Endothelial cell of umbilical vein (primary cell): Measurements from ENCODE around the gene AIRE. TPM values are rescaled to one million over a fixed set of nuclear protein-coding genes. Genes with fewer than 3 reads are reported as not detected.

ENCODE experiments used
- BruUV-seq: library from RNA; stranded (reverse); fragments of 400-500 nt; replicated peaks from 2 replicates; lab custom pipeline; 2021; lab: Mats Ljungman, UMichigan
- CTCF ChIA-PET: fragments of 300-600, 350-600 bp; sonication (Branson Sonifier 250); formaldehyde crosslinking; loops from one replicate; lab custom pipeline; 2021; ENCODE audit warnings: antibody characterized with exemption, inconsistent platforms; lab: Charles Lee
- POLR2A ChIA-PET: fragments of 300-600, 350-600 bp; sonication (Branson Sonifier 250); formaldehyde crosslinking; loops from one replicate; lab custom pipeline; 2021; ENCODE audit warnings: antibody characterized with exemption, inconsistent platforms; lab: Charles Lee
- DNase-seq: peaks from one replicate; pipeline ENCODE4 v3.0.0-alpha.2; 2011; ENCODE audit warnings: low read depth, low spot score
- FAIRE-seq: peaks from 2 replicates; lab custom pipeline; 2011; peaks lifted over from hg19 to GRCh38; lab: Jason Lieb, UNC
- H2AFZ ChIP-seq: 2 replicates; pipeline ENCODE4 v1.6.0; 2012; ENCODE audit warnings: low read depth, low read length, control low read depth, inconsistent platforms
- H3K27ac ChIP-seq: 2 replicates; pipeline ENCODE4 v1.5.1; 2011; ENCODE audit warnings: low read depth, mild to moderate bottlenecking, control low read depth, low read length, moderate library complexity; ENCODE audit not compliant: insufficient read depth
- H3K27me3 ChIP-seq, 2 experiments: 2 replicates each; pipeline versions ENCODE4 v1.6.0 to v1.6.1; 2011; ENCODE audit warnings: low read length in 2 of 2, mixed read lengths in 1 of 2; ENCODE audit not compliant: control insufficient read depth in 2 of 2, insufficient read depth in 2 of 2
- H3K36me3 ChIP-seq, 2 experiments: 2 replicates in 1 of 2; 3 replicates in 1 of 2; pipeline ENCODE4 v1.5.1; 2011; ENCODE audit warnings: low read length in 2 of 2, mild to moderate bottlenecking in 1 of 2, moderate library complexity in 1 of 2; ENCODE audit not compliant: control insufficient read depth in 2 of 2, insufficient read depth in 2 of 2; ENCODE audit errors: extremely low read depth in 1 of 2
- H3K4me1 ChIP-seq: 3 replicates; pipeline ENCODE4 v1.5.1; 2011; ENCODE audit warnings: mild to moderate bottlenecking, low read length; ENCODE audit not compliant: control insufficient read depth, insufficient read depth; ENCODE audit errors: extremely low read depth
- H3K4me2 ChIP-seq: 2 replicates; pipeline ENCODE4 v1.6.1; 2011; ENCODE audit warnings: low read length, control low read depth, mixed read lengths; ENCODE audit not compliant: insufficient read depth
- H3K4me3 ChIP-seq, 3 experiments: fragments of 200-600 bp in 1 of 3; sonication (generic), shearing (Covaris generic) in 1 of 3; replicated peaks in 1 of 3; 2 replicates each; pipeline ENCODE4 v1.5.1; 2011 to 2016; ENCODE audit warnings: control low read depth in 3 of 3, low read length in 3 of 3, mild to moderate bottlenecking in 2 of 3, inconsistent platforms in 1 of 3, low read depth in 1 of 3, moderate library complexity in 1 of 3; ENCODE audit not compliant: insufficient read depth in 1 of 3
- H3K79me2 ChIP-seq: 2 replicates; pipeline ENCODE4 v1.6.0; 2012; ENCODE audit warnings: low read length, inconsistent platforms; ENCODE audit not compliant: control insufficient read depth, insufficient read depth
- H3K9ac ChIP-seq: replicated peaks from 2 replicates; pipeline ENCODE3; 2011; ENCODE audit warnings: low read length, control low read depth; ENCODE audit not compliant: insufficient read depth; ENCODE audit errors: extremely low read depth
- H3K9me1 ChIP-seq: replicated peaks from 3 replicates; pipeline ENCODE4 v1.6.0; 2011; ENCODE audit warnings: mild to moderate bottlenecking, low read length; ENCODE audit not compliant: control insufficient read depth, insufficient read depth; ENCODE audit errors: extremely low read depth
- H3K9me3 ChIP-seq: replicated peaks from 2 replicates; pipeline ENCODE4 v1.5.1; 2012; ENCODE audit warnings: low read length, inconsistent platforms; ENCODE audit not compliant: control insufficient read depth, insufficient read depth
- H4K20me1 ChIP-seq: replicated peaks from 2 replicates; pipeline ENCODE3; 2011; ENCODE audit warnings: mild to moderate bottlenecking, low read length; ENCODE audit not compliant: control insufficient read depth, insufficient read depth; ENCODE audit errors: extremely low read depth
- CTCF ChIP-seq, 2 donors: IDR thresholded peaks; 1 replicate in 1 of 2; 2 replicates in 1 of 2; pipeline ENCODE4 v1.5.1; 2011; ENCODE audit warnings: low read length in 2 of 2, mild to moderate bottlenecking in 2 of 2, moderate library complexity in 2 of 2, control low read depth in 1 of 2, inconsistent platforms in 1 of 2, low read depth in 1 of 2; ENCODE audit not compliant: insufficient read depth in 1 of 2; ENCODE audit errors: extremely low read depth in 1 of 2
- EZH2 ChIP-seq: IDR thresholded peaks from 2 replicates; pipeline ENCODE4 v1.6.1; 2012; ENCODE audit warnings: borderline replicate concordance, low read depth, mild to moderate bottlenecking, moderate library complexity, low read length, inconsistent platforms; ENCODE audit not compliant: severe bottlenecking
- FOS ChIP-seq: IDR thresholded peaks from 2 replicates; pipeline ENCODE4 v1.6.1; 2011; ENCODE audit warnings: mild to moderate bottlenecking, low read length, moderate library complexity, borderline replicate concordance; ENCODE audit not compliant: insufficient read depth
- GATA2 ChIP-seq: IDR thresholded peaks from 2 replicates; pipeline ENCODE4 v1.7.0; 2011; ENCODE audit warnings: low read depth, mild to moderate bottlenecking, moderate library complexity, mixed read lengths, low read length; ENCODE audit not compliant: insufficient read length, insufficient read depth
- JUN ChIP-seq: IDR thresholded peaks from 2 replicates; pipeline ENCODE4 v1.6.1; 2011; ENCODE audit warnings: borderline replicate concordance, low read depth; ENCODE audit not compliant: insufficient read length, insufficient read depth
- MAX ChIP-seq: IDR thresholded peaks from 2 replicates; pipeline ENCODE4 v1.6.1; 2011; ENCODE audit not compliant: insufficient read depth, insufficient read length
- MYC ChIP-seq: IDR thresholded peaks from one replicate; pipeline ENCODE4 v1.6.1; 2011; ENCODE audit warnings: mild to moderate bottlenecking, low read depth, low read length
- POLR2A ChIP-seq: IDR thresholded peaks from 2 replicates; pipeline ENCODE4 v1.6.1; 2012; ENCODE audit warnings: low read depth, mild to moderate bottlenecking, control low read depth, low read length
- POLR2AphosphoS5 ChIP-seq: IDR thresholded peaks from 2 replicates; pipeline ENCODE4 v1.6.1; 2012; ENCODE audit warnings: low read depth, mild to moderate bottlenecking, control low read depth, low read length, moderate library complexity; ENCODE audit not compliant: insufficient read depth
- dilution Hi-C: fragments of 300-500 bp; cut with MboI; formaldehyde crosslinking; loops from one replicate; pipeline ENCODE4 v1.15.0; 2019; ENCODE audit warnings: low sequenced_read_pairs; ENCODE audit not compliant: extremely low pct_ligation_motif_present
- intact Hi-C: fragments of 100-400 bp; cut with micrococcal nuclease; formaldehyde crosslinking; loops from one replicate; pipeline ENCODE4 v1.10.0; 2022
- polyA plus RNA-seq, 4 experiments: library from polyadenylated mRNA; depleted of rRNA in 3 of 4; stranded (reverse) in 3 of 4; unstranded in 1 of 4; fragments of >200 nt; gene quantifications; 2 replicates each; pipeline versions ENCODE4 v1.2.1 to v1.2.3, GENCODE V29; 2011 to 2012; ENCODE audit warnings: missing spikeins in 1 of 4
- total RNA-seq: library from RNA; stranded (reverse); gene quantifications from 2 replicates; pipeline ENCODE4 v1.2.3, GENCODE V29; 2021

AIRE gene
- total and polyA plus RNA-seq, 2 donors (not counting 3 experiments of a cell fraction or from before 2014, with no cell fraction given): 0.04 to 0.11 TPM

GRCh38 chr21:44286086-44286715 is 525 bp downstream of the AIRE start:
- DNase-seq (no peak), FAIRE-seq (no peak)
- no peaks in the 10 kb centered on the region for H3K9me3 ChIP-seq
- BruUV-seq: no TSS peak
- no peak overlapping the region for H3K9ac ChIP-seq
- no peak overlapping the region for H3K4me2 ChIP-seq
- no peaks in the 10 kb centered on the region for H4K20me1 ChIP-seq
- no peak overlapping the region for H2AFZ ChIP-seq
- no peaks in the 10 kb centered on the region for H3K79me2 ChIP-seq
- no peaks in the 10 kb centered on the region for H3K36me3 ChIP-seq
- intact Hi-C loops: no loop called here
- H3K4me3 ChIP-seq: no peak overlapping the region
- peaks cover 0 to 3% of the 10 kb centered on the region in 2 experiments for H3K27me3 ChIP-seq
- H3K9me1 ChIP-seq: no peaks in the 10 kb centered on the region
- H3K4me1 ChIP-seq: no peaks in the 10 kb centered on the region
- ChIA-PET CTCF (interaction anchor here (2.2 kb wide), 1 partner anchor 11 kb away, joined by 11 read pairs; no protein-coding TSS in a partner anchor), POLR2A (no interaction called here)
- TF ChIP-seq GATA2: no peak
- TF ChIP-seq EZH2: no peak
- no peak for TF ChIP-seq CTCF (IDR thresholded peaks at IDR 0.05; ENCODE audit: extremely low read depth in 1 of 2, insufficient read depth in 1 of 2, low read depth in 1 of 2, low read length in 2 of 2)
- no peak for TF ChIP-seq MAX
- TF ChIP-seq POLR2A: no peak
- TF ChIP-seq JUN: no peak
- no peak for TF ChIP-seq POLR2AphosphoS5
- no peak for TF ChIP-seq MYC
- TF ChIP-seq FOS: no peak
- dilution Hi-C loops: no loop called here
- no peak overlapping the region for H3K27ac ChIP-seq
